DND-41 (cell line): Measurements from ENCODE around the gene TCP11.

ENCODE experiments used
- ATAC-seq: fragments of 200-7000 bp; cut with Tn5 transposase; 3 replicates; pipeline ENCODE4 v1.9.1; 2021; ENCODE audit warnings: low read depth; ENCODE audit not compliant: insufficient read depth
- DNase-seq: peaks from one replicate; pipeline ENCODE4 v3.0.0-alpha.2; 2020
- H2AFZ ChIP-seq: 2 replicates; pipeline ENCODE4 v1.6.0; 2012; ENCODE audit warnings: low read depth, low read length
- H3K27ac ChIP-seq: 2 replicates; pipeline ENCODE4 v1.5.1; 2012; ENCODE audit warnings: low read length, inconsistent platforms
- H3K27me3 ChIP-seq: fragments of 200-600 bp; sonication (generic); 2 replicates; pipeline ENCODE4 v1.6.0; 2012; ENCODE audit warnings: low read length, mild to moderate bottlenecking, inconsistent platforms; ENCODE audit not compliant: insufficient read depth, poor library complexity
- H3K36me3 ChIP-seq: 2 replicates; pipeline ENCODE4 v1.5.1; 2012; ENCODE audit warnings: low read length, inconsistent platforms; ENCODE audit not compliant: insufficient read depth
- H3K4me1 ChIP-seq: 2 replicates; pipeline ENCODE4 v1.5.1; 2012; ENCODE audit warnings: mild to moderate bottlenecking, low read length; ENCODE audit not compliant: insufficient read depth
- H3K4me2 ChIP-seq: 2 replicates; pipeline ENCODE4 v1.6.0; 2012; ENCODE audit warnings: mild to moderate bottlenecking, moderate library complexity, low read length, inconsistent platforms; ENCODE audit not compliant: insufficient read depth
- H3K4me3 ChIP-seq, 2 experiments: fragments of 200-600 bp in 1 of 2; shearing (Covaris generic) in 1 of 2; 2 replicates each; pipeline ENCODE4 v1.5.1; 2012 to 2016; ENCODE audit warnings: inconsistent platforms in 2 of 2, low read length in 2 of 2, mild to moderate bottlenecking in 2 of 2, low read depth in 1 of 2, moderate library complexity in 1 of 2
- H3K79me2 ChIP-seq: 2 replicates; pipeline ENCODE4 v1.6.0; 2012; ENCODE audit warnings: low read length, inconsistent platforms; ENCODE audit not compliant: insufficient read depth
- H3K9ac ChIP-seq: 2 replicates; pipeline ENCODE4 v1.6.0; 2012; ENCODE audit warnings: low read depth, mild to moderate bottlenecking, inconsistent platforms, low read length, moderate library complexity
- H3K9me3 ChIP-seq: 2 replicates; pipeline ENCODE4 v1.5.1; 2012; ENCODE audit warnings: low read length, moderate library complexity, mild to moderate bottlenecking, inconsistent platforms; ENCODE audit not compliant: insufficient read depth, severe bottlenecking
- H4K20me1 ChIP-seq: 2 replicates; pipeline ENCODE4 v1.6.0; 2012; ENCODE audit warnings: low read length; ENCODE audit not compliant: insufficient read depth
- CTCF ChIP-seq: IDR thresholded peaks from 2 replicates; pipeline ENCODE4 v1.5.1; 2012; ENCODE audit warnings: borderline replicate concordance, low read length, moderate library complexity, mild to moderate bottlenecking; ENCODE audit not compliant: poor library complexity, severe bottlenecking; ENCODE audit errors: extremely low read depth
- EZH2 ChIP-seq: IDR thresholded peaks from 3 replicates; pipeline ENCODE4 v1.6.1; 2012; ENCODE audit warnings: borderline replicate concordance, low read depth, mild to moderate bottlenecking, moderate library complexity, low read length, inconsistent platforms; ENCODE audit not compliant: severe bottlenecking

Gene TCP11

GRCh38 chr6:35161266-35161665 is 20.1 kb upstream of the TCP11 start:
- no peak for TF ChIP-seq EZH2
- TF ChIP-seq CTCF = no peak
- H3K4me1 ChIP-seq = no peaks in the 10 kb centered on the region
- no peaks in the 10 kb centered on the region for H3K79me2 ChIP-seq
- H3K27ac ChIP-seq = no peak overlapping the region
- ATAC-seq = no peak
- DNase-seq = no peak
- no peak overlapping the region for H3K9ac ChIP-seq
- peaks cover 3% of the 10 kb centered on the region; the same call in 1 of the 2 replicates for H4K20me1 ChIP-seq
- no peaks in the 10 kb centered on the region for H3K9me3 ChIP-seq
- no peak overlapping the region for H2AFZ ChIP-seq
- no peaks in the 10 kb centered on the region for H3K36me3 ChIP-seq
- H3K27me3 ChIP-seq = peaks cover 25% of the 10 kb centered on the region
- H3K4me2 ChIP-seq = no peak overlapping the region
- H3K4me3 ChIP-seq = no peak overlapping the region

- Histone ChIP-seq H3K9me3 (no peaks in the 10 kb centered on the region), H3K27ac (no peak overlapping the region), H2AFZ (no peak overlapping the region), H3K79me2 (no peaks in the 10 kb centered on the region), H3K9ac (no peak overlapping the region), H3K4me3 (no peak overlapping the region), H3K36me3 (no peaks in the 10 kb centered on the region), H4K20me1 (peaks cover 3% of the 10 kb centered on the region; the same call in 1 of the 2 replicates), H3K4me2 (no peak overlapping the region), H3K27me3 (peaks cover 25% of the 10 kb centered on the region), H3K4me1 (no peaks in the 10 kb centered on the region)
- DNase-seq (no peak), ATAC-seq (no peak)
- no peak for TF ChIP-seq EZH2
- TF ChIP-seq CTCF = no peak
Measured at GRCh38 chr6:35160642-35161041, 19.5 kb upstream of the TCP11 start.

- peaks cover 25% of the 10 kb centered on the region for H3K27me3 ChIP-seq
- no peak for TF ChIP-seq CTCF
- TF ChIP-seq EZH2 = no peak
- ATAC-seq (no peak), DNase-seq (no peak)
- H3K4me2 ChIP-seq = no peak overlapping the region
- no peak overlapping the region for H3K4me3 ChIP-seq
- H3K27ac ChIP-seq = no peak overlapping the region
- H3K4me1 ChIP-seq = no peaks in the 10 kb centered on the region
- no peaks in the 10 kb centered on the region for H3K9me3 ChIP-seq
- peaks cover 3% of the 10 kb centered on the region; the same call in 1 of the 2 replicates for H4K20me1 ChIP-seq
- no peak overlapping the region for H3K9ac ChIP-seq
- H3K79me2 ChIP-seq = no peaks in the 10 kb centered on the region
- no peaks in the 10 kb centered on the region for H3K36me3 ChIP-seq
- H2AFZ ChIP-seq = no peak overlapping the region
Measured at GRCh38 chr6:35158520-35158919, 17.4 kb upstream of the TCP11 start.

- TF ChIP-seq CTCF (no peak), EZH2 (no peak)
- H2AFZ ChIP-seq = no peak overlapping the region
- ATAC-seq (no peak), DNase-seq (no peak)
- H3K9ac ChIP-seq = no peak overlapping the region
- no peak overlapping the region for H3K4me3 ChIP-seq
- H3K36me3 ChIP-seq = no peaks in the 10 kb centered on the region
- H3K27ac ChIP-seq = no peak overlapping the region
- H3K4me1 ChIP-seq = no peaks in the 10 kb centered on the region
- peaks cover 10% of the 10 kb centered on the region for H3K27me3 ChIP-seq
- H3K4me2 ChIP-seq = no peak overlapping the region
- no peaks in the 10 kb centered on the region for H3K9me3 ChIP-seq
- H3K79me2 ChIP-seq = no peaks in the 10 kb centered on the region
- H4K20me1 ChIP-seq = no peaks in the 10 kb centered on the region
Measured at GRCh38 chr6:35154947-35155346, 13.8 kb upstream of the TCP11 start.
